GM19372 (cell line): ENCODE data around the gene NT5M.
"Not testable (repeated sequence)": the region's sequence is repeated elsewhere in the genome, so short reads cannot be mapped to it uniquely, and the experiment has no call there.

Experiments used
- ATAC-seq: cut with Tn5 transposase; IDR thresholded peaks from one replicate; pipeline ENCODE4 v1.9.1; 2021; ENCODE audit warnings: mild to moderate bottlenecking, low read depth, moderate library complexity; ENCODE audit not compliant: unreplicated experiment

Gene NT5M

DNA sequence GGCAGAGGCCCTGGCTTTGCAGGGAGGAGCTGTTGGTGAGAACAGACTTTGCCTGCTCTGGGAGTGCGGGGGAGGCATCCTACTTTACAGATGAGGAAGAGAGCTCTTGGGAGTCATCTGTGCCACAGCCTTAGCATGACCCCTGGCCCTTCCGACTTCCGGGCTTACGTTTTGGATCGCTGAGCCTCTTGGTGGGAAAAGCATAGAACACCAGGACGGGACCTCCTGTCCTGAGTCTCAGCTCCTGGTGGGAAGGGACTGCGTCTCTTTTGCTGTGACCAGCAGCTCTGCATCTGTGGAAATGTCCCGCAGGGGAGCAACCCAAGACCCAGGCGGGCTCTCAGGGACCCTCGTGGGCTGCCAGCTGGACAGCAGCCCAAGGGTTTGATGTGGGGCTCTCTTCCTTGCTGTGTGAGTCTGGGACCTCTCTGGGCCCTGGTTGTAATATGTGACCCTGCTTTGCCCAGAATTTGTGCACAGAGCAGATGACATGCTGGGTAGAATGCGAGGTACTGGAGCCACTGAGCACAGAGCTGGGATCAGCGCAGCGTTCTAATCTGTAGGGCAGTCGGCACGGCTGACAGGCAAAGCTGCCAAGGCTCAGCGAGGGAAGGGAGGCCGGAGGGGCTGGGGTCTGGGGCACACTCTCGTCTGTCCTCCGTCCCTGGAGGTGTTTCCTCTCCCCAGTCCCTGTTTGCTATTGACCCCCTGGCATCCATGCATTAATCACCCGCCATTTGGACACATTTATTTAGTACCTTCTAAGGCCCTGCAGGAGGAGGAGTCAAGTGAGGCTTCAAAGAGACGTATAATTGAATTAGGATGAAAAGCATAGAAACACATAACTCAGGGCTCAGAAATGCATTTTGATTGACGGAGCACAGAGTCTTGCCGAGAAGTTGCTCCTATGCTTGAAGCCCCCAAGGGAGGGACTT lies 64.0 kb downstream of the NT5M start:
- no peak for ATAC-seq

GRCh38 chr17:17367931-17368330 lies 64.8 kb downstream of the NT5M start:
- ATAC-seq = no peak

- ATAC-seq = no peak
These were observed 67.5 kb downstream of the NT5M start for GRCh38 chr17:17370711-17371110.

DNA sequence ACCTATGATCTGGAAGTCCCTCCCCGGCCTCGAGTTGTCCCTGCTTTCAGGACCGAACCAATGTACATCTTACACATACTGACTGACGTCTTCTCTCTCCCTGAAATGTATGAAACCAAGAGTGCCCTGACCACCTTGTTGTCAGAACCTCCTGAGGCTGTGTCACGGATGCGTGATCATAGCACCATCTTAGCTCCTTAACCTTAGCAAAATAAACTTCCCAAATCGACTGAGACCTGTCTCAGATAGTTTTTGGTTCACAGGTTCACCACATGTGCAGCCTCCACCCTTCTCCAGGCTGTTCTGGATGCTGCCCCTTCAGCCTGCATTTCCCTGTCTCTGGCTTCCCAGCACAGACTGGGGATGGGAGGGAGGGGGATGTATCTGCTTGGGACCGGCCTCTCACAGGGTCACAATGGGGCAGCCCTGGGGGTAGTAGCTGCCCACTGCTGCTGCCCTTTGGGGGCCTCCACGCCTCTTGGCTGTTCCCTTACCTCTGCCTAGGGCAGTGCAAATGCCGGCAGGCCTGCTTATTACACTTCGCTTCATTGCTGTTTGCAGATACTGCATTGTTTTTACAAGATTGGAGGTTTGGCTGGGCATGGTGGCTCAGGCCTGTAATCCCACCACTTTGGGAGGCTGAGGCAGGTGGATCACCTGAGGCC lies 69.8 kb downstream of the NT5M start:
- no peak for ATAC-seq

GRCh38 chr17:17375841-17376240 lies 72.7 kb downstream of the NT5M start:
- ATAC-seq = no peak

DNA sequence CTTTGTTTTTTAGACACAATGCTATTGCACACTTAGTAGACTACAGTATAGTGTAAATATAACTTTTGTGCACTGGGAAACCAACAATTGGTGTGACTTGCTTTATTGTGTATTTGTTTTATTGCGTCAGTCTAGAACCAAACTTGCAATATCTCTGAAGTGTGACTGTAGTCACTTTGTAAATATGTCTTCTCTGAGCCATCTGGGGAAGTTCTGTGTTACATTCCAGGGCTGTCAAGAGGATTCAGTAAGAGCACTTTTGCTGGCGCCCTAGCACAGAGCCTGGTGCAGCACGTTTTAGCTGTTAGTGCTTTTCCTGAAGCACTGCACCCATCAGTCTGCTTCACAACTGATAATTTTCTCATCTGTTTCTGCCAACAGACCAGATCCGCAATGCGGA lies 73.2 kb downstream of the NT5M start:
- ATAC-seq = no peak

GRCh38 chr17:17377071-17377967 lies 74.1 kb downstream of the NT5M start:
- no peak for ATAC-seq

- no peak for ATAC-seq
These were observed 76.2 kb downstream of the NT5M start for GRCh38 chr17:17379197-17379991.

DNA sequence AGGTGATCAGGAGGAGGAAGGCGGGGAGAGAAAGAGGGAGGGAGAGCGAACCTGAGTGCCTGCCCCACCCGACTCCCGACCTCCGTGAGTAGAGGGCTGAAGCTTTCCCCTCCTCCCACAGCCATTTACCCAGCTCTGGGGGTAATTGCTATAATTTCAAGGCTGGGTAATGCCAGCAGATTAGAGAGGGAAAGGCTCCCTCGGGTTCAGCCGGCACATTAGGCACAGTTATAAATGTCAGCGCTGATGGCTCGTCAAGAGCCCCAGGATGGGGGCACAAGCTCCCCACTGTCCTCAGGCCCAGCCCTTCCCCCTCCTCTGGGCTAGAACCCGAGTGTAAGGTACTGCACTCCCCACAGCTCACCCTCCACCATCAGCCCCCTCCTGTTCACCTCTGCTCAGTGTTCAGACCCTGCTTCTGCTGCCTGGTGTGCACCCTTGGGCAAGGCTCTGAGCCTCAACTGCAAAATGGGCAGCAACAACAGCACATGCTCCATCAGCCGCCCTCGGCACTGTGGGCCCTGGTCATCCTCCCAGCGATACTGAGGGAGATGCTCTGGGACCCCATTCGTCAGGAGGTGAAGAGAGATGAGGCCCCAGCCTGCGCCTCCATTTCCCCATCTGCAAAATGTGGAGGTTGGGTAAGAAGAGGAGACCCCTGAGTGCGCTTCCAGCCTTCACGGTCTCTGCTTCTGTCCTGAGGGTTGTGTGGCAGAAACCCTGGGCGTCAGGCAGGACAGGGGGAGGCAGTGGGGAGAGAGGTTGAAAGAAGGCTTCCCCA lies 77.2 kb downstream of the NT5M start:
- ATAC-seq = no peak

DNA sequence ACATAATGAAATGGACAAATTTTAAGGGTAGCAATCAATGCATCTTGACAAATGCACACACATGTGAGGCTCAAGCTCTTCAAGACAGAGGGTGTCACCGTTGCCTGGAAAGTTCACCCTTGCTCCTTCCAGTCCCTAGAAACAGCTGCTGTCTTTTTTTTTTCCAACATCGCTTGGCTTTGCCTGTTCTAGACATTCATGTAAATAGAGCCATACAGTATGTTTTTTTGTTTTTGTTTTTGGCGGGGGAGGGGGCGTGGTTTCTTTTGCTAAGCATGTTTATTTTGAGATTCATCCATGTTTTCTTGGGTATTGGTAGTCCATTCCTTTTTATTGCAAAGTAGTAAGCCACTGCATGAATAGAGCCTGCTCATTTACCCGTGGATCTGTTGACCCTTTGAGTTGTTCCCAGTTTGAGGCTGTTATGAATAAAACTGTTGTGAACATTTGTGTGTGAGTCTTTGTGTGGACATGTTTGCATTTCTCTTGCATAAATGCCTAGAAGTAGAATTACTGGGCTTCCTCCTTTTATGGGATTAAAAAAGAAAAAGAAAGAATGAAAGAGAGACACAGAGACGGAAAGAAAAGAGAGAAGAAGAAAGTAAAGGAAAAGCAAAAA lies 78.4 kb downstream of the NT5M start:
- no peak for ATAC-seq

- no peak for ATAC-seq
These were observed 78.9 kb downstream of the NT5M start for GRCh38 chr17:17382065-17382459.

- no peak for ATAC-seq
These were observed 79.8 kb downstream of the NT5M start for GRCh38 chr17:17382971-17383370.

GRCh38 chr17:17383431-17384290 lies 80.5 kb downstream of the NT5M start:
- not testable (repeated sequence) for ATAC-seq

DNA sequence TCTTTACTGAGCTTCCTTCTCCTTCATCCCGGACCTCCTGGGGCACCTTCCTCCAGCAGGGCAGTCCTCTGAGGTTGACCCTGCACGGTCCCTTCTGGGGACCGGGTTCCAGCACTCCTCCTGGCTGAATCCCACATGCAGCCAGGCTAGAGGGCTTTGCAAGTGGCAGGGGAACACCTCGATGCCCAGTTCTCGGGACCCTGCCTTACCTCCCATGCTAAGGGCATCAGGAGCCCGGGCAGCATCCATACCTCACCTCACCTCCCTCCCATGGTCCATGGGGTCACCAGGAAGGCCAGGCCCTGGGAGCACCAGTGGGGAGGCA lies 81.1 kb downstream of the NT5M start:
- no peak for ATAC-seq

- no peak for ATAC-seq
These were observed 81.8 kb downstream of the NT5M start for GRCh38 chr17:17384961-17385360.

DNA sequence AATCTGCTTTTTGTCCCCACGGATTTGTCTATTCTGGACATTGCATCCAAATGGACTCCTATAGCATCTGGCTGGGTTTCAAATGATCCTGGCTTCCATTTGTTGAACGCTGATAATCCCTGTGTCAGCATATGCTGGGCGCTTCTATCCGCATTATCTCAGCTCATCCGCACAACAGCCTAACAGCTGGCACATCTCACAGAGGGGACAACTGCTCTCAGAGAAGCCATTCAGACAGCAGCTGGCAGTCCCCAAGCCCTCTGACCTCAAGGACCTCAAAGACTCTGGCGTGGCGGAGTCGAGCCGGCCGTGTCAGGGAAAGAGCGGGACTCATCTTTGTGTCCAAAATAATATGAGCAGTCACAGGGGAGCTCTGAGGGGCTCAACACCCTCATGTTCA lies 82.3 kb downstream of the NT5M start:
- ATAC-seq = no peak

DNA sequence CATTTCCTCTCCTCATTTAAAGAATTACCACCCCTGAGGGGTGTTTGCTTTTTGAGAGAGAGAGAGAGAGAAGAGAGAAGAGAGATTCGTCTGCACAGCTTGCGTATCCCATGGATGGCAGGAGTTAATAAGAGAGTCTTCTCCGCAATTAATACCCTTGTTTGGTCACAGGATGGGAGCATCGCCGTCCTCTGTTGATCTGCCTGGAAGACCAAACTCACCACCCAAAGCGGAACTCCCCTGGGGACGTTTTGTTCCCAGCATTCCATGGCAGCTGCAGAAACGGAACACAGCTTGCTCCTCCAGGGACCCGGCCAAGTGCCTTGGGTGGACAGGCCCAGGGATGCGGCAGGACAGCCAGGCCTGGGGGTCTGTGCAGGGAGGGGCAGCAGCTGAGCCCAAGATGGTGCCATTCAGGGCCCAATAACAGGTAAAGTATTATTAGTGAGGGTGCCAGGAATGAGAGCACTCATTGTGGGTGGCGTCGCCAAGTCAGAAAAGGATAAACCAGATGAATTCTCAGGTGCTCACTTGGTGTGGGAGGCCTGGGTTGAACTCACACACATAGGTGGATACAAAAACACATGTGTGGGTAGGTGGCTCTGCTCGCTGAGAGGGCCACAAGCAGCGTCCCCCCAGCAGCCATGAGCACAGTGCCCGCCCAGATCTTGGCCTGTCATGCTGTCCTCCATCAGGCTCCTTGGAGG lies 83.1 kb downstream of the NT5M start:
- no peak for ATAC-seq
